Peyer's patch (tissue), 4 donors: Measurements from ENCODE around the gene A3GALT2. TPM values are rescaled to one million over a fixed set of nuclear protein-coding genes. Genes with fewer than 3 reads are reported as not detected.

Experiments used
- DNase-seq, 3 donors: peaks; one replicate each; pipeline ENCODE4 v3.0.0-alpha.2; 2017 to 2019
- H3K27ac ChIP-seq, 4 donors: fragments of 200-600 bp; sonication (generic); one replicate each; pipeline ENCODE4 v1.5.1; 2016 to 2019
- H3K27me3 ChIP-seq, 2 donors: fragments of 200-600 bp; sonication (generic); one replicate each; pipeline ENCODE4 v1.5.1; 2019
- H3K36me3 ChIP-seq, 3 donors: fragments of 200-600 bp; sonication (generic); one replicate each; pipeline ENCODE4 v1.5.1; 2016 to 2019
- H3K4me1 ChIP-seq, 4 donors: fragments of 200-600 bp; sonication (generic); one replicate each; pipeline ENCODE4 v1.5.1; 2016 to 2019
- H3K4me3 ChIP-seq, 4 donors: fragments of 200-600 bp; sonication (generic); 1 replicate in 3 of 4; 2 replicates in 1 of 4; pipeline ENCODE4 v1.5.1; 2016 to 2019; ENCODE audit warnings: mild to moderate bottlenecking in 1 of 4
- H3K9me3 ChIP-seq, 4 donors: fragments of 200-600 bp; sonication (generic); one replicate each; pipeline ENCODE4 v1.5.1; 2016 to 2019; ENCODE audit warnings: mild to moderate bottlenecking in 1 of 4
- CTCF ChIP-seq, 6 experiments: fragments of 450-650 bp in 4 of 6; fragments of 200-600 bp in 2 of 6; sonication (generic) in 1 of 6; IDR thresholded peaks; one replicate each; pipeline ENCODE4 v1.5.1; 2017 to 2019; ENCODE audit warnings: antibody characterized with exemption in 6 of 6, mild to moderate bottlenecking in 3 of 6, moderate library complexity in 1 of 6
- POLR2A ChIP-seq, 2 donors: fragments of 450-650 bp; IDR thresholded peaks; one replicate each; pipeline ENCODE4 v1.5.1; 2017; ENCODE audit warnings: antibody characterized with exemption in 2 of 2, mild to moderate bottlenecking in 2 of 2, moderate library complexity in 2 of 2
- total RNA-seq, 4 donors: library from RNA; depleted of rRNA; stranded (reverse); fragments of >200 nt; gene quantifications; one replicate each; pipeline ENCODE4 v1.1.0, GENCODE V29; 2016

A3GALT2 gene
- total RNA-seq, 4 donors from 2014 or later: not detected

GRCh38 chr1:33328817-33329216 is 7.9 kb upstream of the A3GALT2 start:
- peaks cover 0 to 98% (median 4%) of the 10 kb centered on the region in 3 donors for H3K36me3 ChIP-seq
- DNase-seq: no peak
- H3K27me3 ChIP-seq: no peaks in the 10 kb centered on the region
- H3K4me1 ChIP-seq: peaks cover 0 to 28% (median 0%) of the 10 kb centered on the region in 4 donors
- no peaks in the 10 kb centered on the region for H3K9me3 ChIP-seq
- no peak overlapping the region for H3K4me3 ChIP-seq
- H3K27ac ChIP-seq: no peak overlapping the region
- TF ChIP-seq POLR2A (IDR thresholded peaks at IDR 0.05) (no peak), CTCF (IDR thresholded peaks at IDR 0.05) (no peak)

- Histone ChIP-seq H3K27me3 (no peaks in the 10 kb centered on the region), H3K9me3 (no peaks in the 10 kb centered on the region), H3K27ac (peak overlapping the region in 1 of 4 donors; percentile 30), H3K4me1 (peaks cover 0 to 17% (median 0%) of the 10 kb centered on the region in 4 donors), H3K4me3 (no peak overlapping the region), H3K36me3 (peaks cover 0 to 100% (median 4%) of the 10 kb centered on the region in 3 donors)
- no peak for DNase-seq
- TF ChIP-seq CTCF (IDR thresholded peaks at IDR 0.05) (no peak), POLR2A (IDR thresholded peaks at IDR 0.05) (no peak)
Observed at GRCh38 chr1:33327587-33328325, 6.9 kb upstream of the A3GALT2 start.

GRCh38 chr1:33326785-33327184 is 5.9 kb upstream of the A3GALT2 start:
- no peak for DNase-seq
- Histone ChIP-seq H3K27ac (no peak overlapping the region), H3K9me3 (no peaks in the 10 kb centered on the region), H3K27me3 (no peaks in the 10 kb centered on the region), H3K36me3 (peaks cover 0 to 94% (median 4%) of the 10 kb centered on the region in 3 donors), H3K4me3 (no peak overlapping the region), H3K4me1 (peaks cover 0 to 7% (median 0%) of the 10 kb centered on the region in 4 donors)
- no peak for TF ChIP-seq CTCF (IDR thresholded peaks at IDR 0.05)
- no peak for TF ChIP-seq POLR2A (IDR thresholded peaks at IDR 0.05)

- DNase-seq: no peak
- Histone ChIP-seq H3K4me3 (no peak overlapping the region), H3K27me3 (no peaks in the 10 kb centered on the region), H3K36me3 (peaks cover 0 to 80% (median 4%) of the 10 kb centered on the region in 3 donors), H3K4me1 (peaks cover 0 to 7% (median 0%) of the 10 kb centered on the region in 4 donors), H3K9me3 (no peaks in the 10 kb centered on the region), H3K27ac (no peak overlapping the region)
- TF ChIP-seq CTCF (IDR thresholded peaks at IDR 0.05) (no peak), POLR2A (IDR thresholded peaks at IDR 0.05) (no peak)
Observed at GRCh38 chr1:33324677-33325575, 4.0 kb upstream of the A3GALT2 start.

GRCh38 chr1:33323663-33324477 is 3.0 kb upstream of the A3GALT2 start:
- Histone ChIP-seq H3K9me3 (no peaks in the 10 kb centered on the region), H3K27ac (no peak overlapping the region), H3K4me3 (no peak overlapping the region), H3K36me3 (peaks cover 0 to 69% (median 4%) of the 10 kb centered on the region in 3 donors), H3K27me3 (no peaks in the 10 kb centered on the region), H3K4me1 (peaks cover 0 to 7% (median 0%) of the 10 kb centered on the region in 4 donors)
- no peak for DNase-seq
- TF ChIP-seq POLR2A (IDR thresholded peaks at IDR 0.05): no peak
- TF ChIP-seq CTCF (IDR thresholded peaks at IDR 0.05): no peak
